GM19468 (cell line): Measurements from ENCODE around the gene CDC16.
"Not testable (repeated sequence)": the region's sequence is repeated elsewhere in the genome, so short reads cannot be mapped to it uniquely, and the experiment has no call there.

Experiments
- ATAC-seq: cut with Tn5 transposase; IDR thresholded peaks from one replicate; pipeline ENCODE4 v1.9.1; 2021; ENCODE audit warnings: mild to moderate bottlenecking, moderate library complexity, moderate number of reproducible peaks; ENCODE audit not compliant: unreplicated experiment; ENCODE audit errors: extremely low read depth

CDC16 gene, protein sequence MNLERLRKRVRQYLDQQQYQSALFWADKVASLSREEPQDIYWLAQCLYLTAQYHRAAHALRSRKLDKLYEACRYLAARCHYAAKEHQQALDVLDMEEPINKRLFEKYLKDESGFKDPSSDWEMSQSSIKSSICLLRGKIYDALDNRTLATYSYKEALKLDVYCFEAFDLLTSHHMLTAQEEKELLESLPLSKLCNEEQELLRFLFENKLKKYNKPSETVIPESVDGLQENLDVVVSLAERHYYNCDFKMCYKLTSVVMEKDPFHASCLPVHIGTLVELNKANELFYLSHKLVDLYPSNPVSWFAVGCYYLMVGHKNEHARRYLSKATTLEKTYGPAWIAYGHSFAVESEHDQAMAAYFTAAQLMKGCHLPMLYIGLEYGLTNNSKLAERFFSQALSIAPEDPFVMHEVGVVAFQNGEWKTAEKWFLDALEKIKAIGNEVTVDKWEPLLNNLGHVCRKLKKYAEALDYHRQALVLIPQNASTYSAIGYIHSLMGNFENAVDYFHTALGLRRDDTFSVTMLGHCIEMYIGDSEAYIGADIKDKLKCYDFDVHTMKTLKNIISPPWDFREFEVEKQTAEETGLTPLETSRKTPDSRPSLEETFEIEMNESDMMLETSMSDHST

GRCh38 chr13:114234645-114235421 is at the start of gene CDC16:
TSS of gene CDC16 (plus strand) at chr13:114234897. CDS start at chr13:114235085, 188 bp downstream.
- ATAC-seq: peak; percentile 58

DNA sequence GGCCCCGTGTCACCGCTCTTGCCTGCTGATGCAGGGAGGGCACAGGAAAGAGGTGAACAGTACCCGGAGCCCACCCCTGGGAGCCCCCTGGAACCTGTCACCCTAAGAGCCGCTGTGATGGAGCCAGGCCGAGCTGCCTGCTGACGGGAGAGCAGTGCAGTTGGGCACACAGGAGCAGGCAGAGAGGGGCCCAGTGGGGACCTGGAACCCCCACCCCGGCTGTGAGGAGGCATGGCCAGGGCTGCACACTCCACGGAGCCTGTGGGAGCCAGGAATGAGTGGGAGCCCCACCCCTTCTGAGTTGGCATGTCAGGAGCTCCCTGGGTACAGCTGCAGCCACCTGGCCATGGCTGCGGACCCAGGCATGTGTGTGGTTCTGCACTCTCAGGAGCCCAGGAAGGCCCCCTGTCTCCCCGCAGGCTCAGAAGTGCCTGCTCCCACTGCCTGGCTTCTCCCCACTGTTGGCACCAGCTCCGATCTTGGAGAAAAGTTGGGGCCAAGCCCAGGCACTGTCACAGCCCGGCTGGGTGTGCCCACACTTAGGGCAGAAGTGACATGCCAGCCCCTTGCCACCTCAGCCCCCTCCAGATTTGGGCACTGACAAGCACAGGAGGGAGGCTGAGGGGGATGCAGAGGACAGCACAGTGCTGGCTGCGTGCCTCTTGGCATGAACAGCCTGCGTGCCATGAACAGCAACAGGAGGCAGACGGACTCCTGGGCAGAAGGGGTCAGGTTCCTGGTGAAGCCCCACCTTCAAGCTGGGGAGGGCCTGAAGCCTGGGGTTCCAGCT is 49.3 kb upstream of the CDC16 start:
- no peak for ATAC-seq

GRCh38 chr13:114194853-114195252 is 39.8 kb upstream of the CDC16 start:
- ATAC-seq: no peak

DNA sequence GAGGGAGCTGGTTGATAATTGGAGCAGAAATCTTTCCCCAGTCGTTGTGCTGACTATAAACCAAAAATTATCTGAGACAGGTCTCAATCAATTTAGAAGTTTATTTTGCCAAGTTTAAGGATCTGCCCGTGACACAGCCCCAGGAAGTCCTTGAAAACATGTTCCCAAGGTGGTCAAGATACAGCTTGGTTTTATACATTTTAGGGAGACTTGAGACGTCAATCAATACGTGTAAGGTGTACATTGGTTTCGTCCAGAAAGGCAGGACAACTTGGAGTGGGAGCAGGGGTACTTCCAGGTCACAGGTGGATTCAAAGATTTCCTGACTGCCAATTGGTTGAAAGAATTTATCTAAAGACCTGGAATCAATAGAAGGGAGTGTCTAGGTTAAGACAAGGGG is 38.1 kb upstream of the CDC16 start:
- ATAC-seq: no peak

DNA sequence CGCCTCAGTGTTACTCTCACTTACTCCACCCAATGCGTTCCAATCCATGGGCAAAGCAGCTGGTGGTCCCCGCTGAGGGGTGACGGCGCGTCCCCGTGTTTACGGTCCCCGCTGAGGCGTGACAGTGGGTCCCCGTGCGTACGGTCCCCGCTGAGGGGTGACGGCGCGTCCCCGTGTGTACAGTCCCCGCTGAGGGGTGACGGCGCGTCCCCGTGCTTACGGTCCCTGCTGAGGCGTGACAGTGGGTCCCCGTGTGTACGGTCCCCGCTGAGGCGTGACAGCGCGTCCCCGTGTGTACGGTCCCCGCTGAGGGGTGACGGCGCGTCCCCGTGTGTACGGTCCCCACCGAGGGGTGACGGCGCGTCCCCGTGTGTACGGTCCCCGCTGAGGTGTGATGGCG is 36.1 kb upstream of the CDC16 start:
- no peak for ATAC-seq

DNA sequence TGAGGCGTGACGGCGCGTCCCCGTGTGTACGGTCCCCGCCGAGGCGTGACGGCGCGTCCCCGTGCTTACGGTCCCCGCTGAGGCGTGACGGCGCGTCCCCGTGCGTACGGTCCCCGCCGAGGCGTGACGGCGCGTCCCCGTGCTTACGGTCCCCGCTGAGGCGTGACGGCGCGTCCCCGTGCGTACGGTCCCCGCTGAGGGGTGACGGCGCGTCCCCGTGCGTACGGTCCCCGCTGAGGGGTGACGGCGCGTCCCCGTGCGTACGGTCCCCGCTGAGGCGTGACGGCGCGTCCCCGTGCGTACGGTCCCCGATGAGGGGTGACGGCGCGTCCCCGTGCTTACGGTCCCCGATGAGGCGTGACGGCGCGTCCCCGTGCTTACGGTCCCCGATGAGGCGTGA is 35.2 kb upstream of the CDC16 start:
- not testable (repeated sequence) for ATAC-seq

DNA sequence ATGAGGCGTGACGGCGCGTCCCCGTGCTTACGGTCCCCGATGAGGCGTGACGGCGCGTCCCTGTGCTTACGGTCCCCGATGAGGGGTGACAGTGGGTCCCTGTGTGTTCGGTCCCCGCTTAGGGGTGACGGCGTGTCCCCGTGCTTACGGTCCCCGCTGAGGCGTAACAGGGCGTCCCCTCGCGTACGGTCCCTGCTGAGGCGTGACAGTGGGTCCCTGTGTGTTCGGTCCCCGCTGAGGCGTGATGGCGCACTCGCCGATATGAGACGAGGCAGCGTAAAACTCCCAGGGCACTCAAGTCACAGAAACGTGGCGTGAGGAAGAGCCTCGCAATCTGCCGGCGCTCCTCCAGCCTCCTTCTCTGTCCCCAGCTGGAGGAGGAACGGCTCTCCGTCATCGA is 34.7 kb upstream of the CDC16 start:
- no peak for ATAC-seq

DNA sequence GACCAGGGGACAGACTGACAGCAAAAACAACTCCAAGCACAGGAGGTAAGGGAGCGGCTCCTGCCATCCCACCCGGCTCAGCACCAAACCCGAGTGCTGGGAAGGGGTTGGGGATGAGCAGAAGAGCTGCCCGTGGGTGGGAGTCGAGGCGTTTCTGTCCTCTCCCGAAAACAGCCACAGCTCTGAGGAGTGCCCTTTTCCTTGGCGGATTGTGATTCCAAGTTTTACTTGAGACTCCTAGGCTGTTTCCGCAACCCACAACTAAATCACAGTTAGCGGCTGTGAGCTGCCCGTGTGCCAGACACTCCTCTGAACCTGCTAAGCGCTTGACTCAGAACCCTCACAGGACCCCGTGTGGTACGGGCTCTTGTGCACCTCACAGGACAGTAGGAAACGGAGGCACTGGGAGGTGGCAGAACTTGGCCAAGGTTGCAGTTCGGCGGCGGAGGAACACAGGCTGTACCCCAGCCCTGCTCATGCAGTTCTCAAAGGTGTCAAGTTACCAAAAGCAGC is 34.2 kb upstream of the CDC16 start:
- no peak for ATAC-seq

- no peak for ATAC-seq
Observed at GRCh38 chr13:114202581-114202980, 32.1 kb upstream of the CDC16 start.

DNA sequence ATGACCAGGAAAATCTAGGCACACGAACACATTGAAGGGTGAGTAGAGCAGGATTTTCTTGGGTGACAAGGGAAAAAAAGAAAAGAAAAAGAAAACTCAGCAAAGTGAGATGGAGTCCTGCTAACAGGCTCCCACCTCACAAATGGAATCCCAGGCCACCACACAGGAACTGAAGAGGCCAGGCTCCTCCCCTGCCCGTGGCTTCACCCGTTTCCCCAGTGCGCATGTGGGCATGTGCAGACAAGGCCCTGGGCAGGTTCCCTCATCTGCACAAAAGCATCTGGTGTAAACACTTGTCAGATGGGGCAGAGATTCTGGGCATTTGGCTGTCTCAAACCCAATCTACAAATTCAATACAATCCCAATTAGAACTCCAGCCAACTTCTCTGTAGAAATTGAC is 31.2 kb upstream of the CDC16 start:
- ATAC-seq: no peak

GRCh38 chr13:114204894-114205293 is 29.8 kb upstream of the CDC16 start:
- no peak for ATAC-seq

GRCh38 chr13:114208134-114208533 is 26.6 kb upstream of the CDC16 start:
- ATAC-seq: no peak

DNA sequence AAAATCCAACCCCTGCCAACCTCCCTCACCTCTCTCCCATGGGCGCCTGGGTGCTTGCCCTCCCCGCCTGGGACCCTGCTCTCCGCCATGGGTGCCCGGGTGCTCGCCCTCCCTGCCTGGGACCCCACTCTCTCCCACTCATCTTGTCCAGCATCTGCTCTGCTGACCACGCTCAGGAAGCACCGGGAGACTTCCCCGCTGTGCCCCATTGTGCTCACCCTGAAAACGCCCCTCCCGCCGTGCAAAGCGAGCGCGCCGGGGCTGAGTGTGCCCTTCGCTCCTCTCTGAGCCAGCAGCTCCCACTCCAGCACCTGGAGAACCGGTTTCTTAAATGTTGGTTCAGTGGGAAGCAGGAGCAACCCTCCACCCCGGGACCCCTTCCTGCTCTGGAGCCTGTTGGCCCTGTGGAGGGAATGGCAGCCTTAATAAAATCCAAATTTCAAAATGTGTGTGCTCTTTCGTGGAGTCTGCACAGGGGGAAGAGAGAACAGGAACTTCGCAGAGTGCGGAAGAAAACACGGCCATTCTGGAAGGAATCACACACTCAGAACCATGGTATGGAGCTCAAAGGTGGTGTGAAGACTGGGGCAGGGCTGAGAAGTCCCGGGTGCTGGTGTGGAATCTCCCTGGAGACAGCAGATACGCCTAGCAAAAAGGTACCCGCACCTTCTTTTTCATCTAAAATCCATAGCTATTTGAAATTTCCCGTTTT is 23.1 kb upstream of the CDC16 start:
- ATAC-seq: no peak

- ATAC-seq: no peak
Observed at GRCh38 chr13:114212158-114212495, 22.6 kb upstream of the CDC16 start.

DNA sequence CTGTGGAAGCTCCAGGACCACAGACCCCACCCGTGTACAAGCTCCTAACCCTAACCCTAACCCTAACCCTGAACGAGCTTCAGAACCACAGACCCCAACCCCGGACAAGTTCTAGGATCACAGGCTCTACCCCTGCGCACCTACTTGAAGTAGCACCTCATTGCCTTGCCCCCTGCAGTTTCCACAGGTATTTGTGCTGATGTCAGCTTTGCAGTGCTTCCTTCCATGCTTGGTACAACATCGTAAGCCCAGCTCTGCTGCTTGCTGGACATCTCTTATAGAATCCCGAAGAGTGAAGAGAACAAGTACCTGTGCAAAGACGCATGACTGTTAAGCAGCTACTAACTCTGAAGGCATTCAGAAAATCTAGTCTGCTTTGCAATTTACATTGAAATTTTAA is 20.7 kb upstream of the CDC16 start:
- ATAC-seq: no peak

DNA sequence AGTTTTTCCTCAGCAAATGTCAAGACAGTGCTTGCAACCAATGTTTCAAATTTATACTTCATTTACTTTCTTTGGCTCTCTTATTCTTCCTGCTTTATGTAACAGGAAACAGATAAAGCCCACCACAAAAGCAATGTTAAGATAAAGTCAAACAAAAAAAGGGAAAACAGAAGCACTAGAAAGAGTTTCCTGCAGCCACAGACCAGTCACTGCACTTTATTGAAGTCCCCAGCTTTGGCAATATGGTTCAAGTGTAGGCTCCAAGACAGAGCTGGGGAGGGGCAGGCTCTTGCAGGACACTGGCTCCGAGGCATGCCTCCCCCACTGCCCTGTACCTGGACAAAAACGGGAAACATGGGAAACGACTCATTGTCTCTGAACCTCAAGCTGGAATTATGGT is 15.3 kb upstream of the CDC16 start:
- ATAC-seq: no peak

DNA sequence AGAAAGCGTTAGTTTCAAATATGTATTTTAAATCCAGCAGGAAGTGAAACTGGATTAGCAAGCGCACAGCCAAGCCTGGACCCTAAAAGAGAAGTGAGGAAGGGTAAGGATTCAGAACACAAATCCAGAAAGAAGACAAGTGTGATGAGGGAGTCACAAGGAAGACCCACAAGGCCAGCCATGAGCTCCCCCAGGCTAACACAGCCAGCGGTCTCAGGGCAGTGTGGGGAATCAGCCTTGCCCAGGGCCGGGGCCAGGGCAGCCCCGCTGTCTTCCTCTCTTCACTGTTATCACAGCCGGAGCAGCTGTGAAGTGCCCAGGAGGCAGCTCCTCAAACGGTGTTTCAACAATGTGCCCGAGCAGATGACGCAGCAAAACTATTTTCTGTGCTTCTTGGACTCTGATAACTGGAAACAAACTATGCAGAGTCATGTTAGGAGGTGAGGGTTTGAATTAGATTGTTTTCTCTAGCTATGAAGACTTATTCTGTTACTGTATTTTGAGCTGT is 12.2 kb upstream of the CDC16 start:
- no peak for ATAC-seq

DNA sequence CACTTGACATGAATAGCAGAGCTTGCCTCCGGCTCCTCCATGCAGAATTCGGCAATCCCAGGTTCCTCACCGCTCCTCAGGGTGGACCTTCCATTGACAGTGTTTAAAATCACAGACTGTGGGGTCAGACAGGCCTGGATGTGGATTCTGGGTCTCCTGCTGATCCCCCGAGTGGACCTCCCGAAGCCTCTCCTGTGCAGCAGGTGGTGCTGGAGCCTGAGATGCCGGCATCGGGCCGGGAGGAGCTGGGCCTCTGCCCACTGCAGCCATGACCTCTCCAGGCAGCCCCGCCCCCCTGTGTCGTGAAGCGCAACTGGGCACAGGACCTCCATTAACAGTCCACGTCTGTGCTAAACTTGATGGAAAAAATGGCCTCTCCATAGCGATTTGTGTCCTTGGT is 10.5 kb upstream of the CDC16 start:
- no peak for ATAC-seq

- ATAC-seq: no peak
Observed at GRCh38 chr13:114225610-114226009, 9.1 kb upstream of the CDC16 start.
